HG03469 (cell line): ENCODE results near the gene CENPF.
"Not testable (repeated sequence)": the region's sequence is repeated elsewhere in the genome, so short reads cannot be mapped to it uniquely, and the experiment has no call there.

Source experiments
- ATAC-seq: cut with Tn5 transposase; IDR thresholded peaks from one replicate; pipeline ENCODE4 v1.9.1; 2021; ENCODE audit warnings: mild to moderate bottlenecking, moderate library complexity, moderate number of reproducible peaks; ENCODE audit not compliant: unreplicated experiment

Gene CENPF

GRCh38 chr1:214582289-214582891 is 20.6 kb upstream of the CENPF start:
- ATAC-seq = no peak

GRCh38 chr1:214583113-214583512 is 19.9 kb upstream of the CENPF start:
- ATAC-seq = no peak

GRCh38 chr1:214583824-214584554 is 19.0 kb upstream of the CENPF start:
- no peak for ATAC-seq

- peak; percentile 73 for ATAC-seq
These were observed 17.9 kb upstream of the CENPF start for GRCh38 chr1:214584805-214585766.

- ATAC-seq = no peak
These were observed 16.4 kb upstream of the CENPF start for GRCh38 chr1:214586621-214587020.

- ATAC-seq = no peak
These were observed 15.8 kb upstream of the CENPF start for GRCh38 chr1:214587165-214587564.

GRCh38 chr1:214588963-214589597 is 13.9 kb upstream of the CENPF start:
- no peak for ATAC-seq

- ATAC-seq = no peak
These were observed 12.3 kb upstream of the CENPF start for GRCh38 chr1:214590696-214591095.

GRCh38 chr1:214591918-214592317 is 11.1 kb upstream of the CENPF start:
- not testable (repeated sequence) for ATAC-seq

GRCh38 chr1:214593158-214593557 is 9.8 kb upstream of the CENPF start:
- no peak for ATAC-seq

GRCh38 chr1:214603819-214604252 is 841 bp downstream of the CENPF start:
- ATAC-seq = no peak

- no peak for ATAC-seq
These were observed 1.5 kb downstream of the CENPF start for GRCh38 chr1:214604523-214604922.

GRCh38 chr1:214605484-214605883 is 2.5 kb downstream of the CENPF start:
- ATAC-seq = not testable (repeated sequence)

GRCh38 chr1:214605933-214606925 is 3.2 kb downstream of the CENPF start:
- not testable (repeated sequence) for ATAC-seq

- not testable (repeated sequence) for ATAC-seq
These were observed 4.7 kb downstream of the CENPF start for GRCh38 chr1:214607492-214608215.

GRCh38 chr1:214608216-214608783 is 5.3 kb downstream of the CENPF start:
- not testable (repeated sequence) for ATAC-seq

- ATAC-seq = not testable (repeated sequence)
These were observed 5.8 kb downstream of the CENPF start for GRCh38 chr1:214608817-214609216.

- ATAC-seq = no peak
These were observed 6.7 kb downstream of the CENPF start for GRCh38 chr1:214609692-214610091.

- not testable (repeated sequence) for ATAC-seq
These were observed 7.1 kb downstream of the CENPF start for GRCh38 chr1:214610136-214610535.
